GM19468 (cell line): Measurements from ENCODE around the gene PRR33.
"Not testable (repeated sequence)": the region's sequence is repeated elsewhere in the genome, so short reads cannot be mapped to it uniquely, and the experiment has no call there.

Experiments used
- ATAC-seq: cut with Tn5 transposase; IDR thresholded peaks from one replicate; pipeline ENCODE4 v1.9.1; 2021; ENCODE audit warnings: mild to moderate bottlenecking, moderate library complexity, moderate number of reproducible peaks; ENCODE audit not compliant: unreplicated experiment; ENCODE audit errors: extremely low read depth

Gene PRR33

DNA sequence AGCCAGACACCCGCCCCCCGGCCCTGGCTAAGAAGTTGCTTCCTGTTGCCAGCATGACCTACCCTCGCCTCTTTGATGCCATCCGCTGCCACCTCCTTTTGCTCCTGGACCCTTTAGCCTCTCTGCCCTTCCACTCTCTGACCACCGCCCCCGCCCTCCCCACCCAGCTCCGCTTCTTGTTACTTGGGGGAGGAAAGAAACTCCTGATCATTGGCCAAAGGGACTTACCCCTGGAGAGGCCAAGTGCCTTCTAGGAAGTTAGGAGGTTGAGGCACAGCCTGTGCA is at the start of gene PRR33:
TSS of gene PRR33 (minus strand) at position 65 of the 285 bp plus-strand sequence. CDS start 1,311 bp downstream, outside the sequence.
- no peak for ATAC-seq

DNA sequence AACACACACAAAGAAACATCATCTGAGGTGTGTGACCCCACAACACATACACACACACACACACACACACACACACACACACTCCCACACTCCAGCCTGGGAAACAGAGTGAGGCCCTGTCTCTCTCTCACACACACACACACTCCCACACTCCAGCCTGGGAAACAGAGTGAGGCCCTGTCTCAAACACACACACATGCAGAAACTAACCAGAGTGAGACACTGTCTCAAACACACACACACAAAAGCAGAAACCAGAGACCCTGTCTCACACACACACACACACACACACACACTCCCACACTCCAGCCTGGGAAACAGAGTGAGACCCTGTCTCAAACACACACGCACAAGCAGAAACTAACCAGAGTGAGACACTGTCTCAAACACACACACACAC is 48.1 kb upstream of the PRR33 start:
- not testable (repeated sequence) for ATAC-seq

DNA sequence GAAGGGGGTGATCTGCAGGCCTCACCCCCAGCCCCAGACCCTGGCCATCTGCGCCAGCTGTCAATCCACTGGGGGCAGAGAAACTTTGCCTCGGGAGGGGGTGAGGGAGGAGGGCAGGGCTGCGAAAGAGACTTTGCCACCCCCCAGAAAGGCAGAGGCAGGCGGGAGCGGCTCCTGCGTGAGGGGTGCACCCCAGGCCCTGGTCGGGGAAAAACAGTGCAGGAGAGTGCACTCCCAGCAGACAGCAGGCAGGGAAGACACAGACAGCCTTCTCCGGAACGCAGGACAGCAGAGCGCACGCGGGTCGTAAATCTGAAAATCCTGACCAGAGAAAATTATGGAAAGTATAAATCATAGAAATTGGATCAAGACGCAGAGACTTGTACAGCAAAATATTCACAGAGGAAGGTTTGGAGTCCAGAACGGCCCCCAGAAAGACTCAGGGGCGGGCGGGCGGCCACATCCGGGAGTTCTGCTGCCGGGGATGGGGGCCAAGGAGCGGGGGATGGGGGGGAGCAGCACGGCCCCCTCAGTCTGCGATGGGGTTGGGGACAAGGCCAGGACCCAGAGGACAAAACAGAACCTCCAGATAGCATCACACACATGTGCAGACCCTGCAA is 47.4 kb upstream of the PRR33 start:
- no peak for ATAC-seq

- ATAC-seq, result no peak
These were observed 46.8 kb upstream of the PRR33 start for GRCh38 chr11:1938343-1939005.

- no peak for ATAC-seq
These were observed 46.1 kb upstream of the PRR33 start for GRCh38 chr11:1937616-1938342.

DNA sequence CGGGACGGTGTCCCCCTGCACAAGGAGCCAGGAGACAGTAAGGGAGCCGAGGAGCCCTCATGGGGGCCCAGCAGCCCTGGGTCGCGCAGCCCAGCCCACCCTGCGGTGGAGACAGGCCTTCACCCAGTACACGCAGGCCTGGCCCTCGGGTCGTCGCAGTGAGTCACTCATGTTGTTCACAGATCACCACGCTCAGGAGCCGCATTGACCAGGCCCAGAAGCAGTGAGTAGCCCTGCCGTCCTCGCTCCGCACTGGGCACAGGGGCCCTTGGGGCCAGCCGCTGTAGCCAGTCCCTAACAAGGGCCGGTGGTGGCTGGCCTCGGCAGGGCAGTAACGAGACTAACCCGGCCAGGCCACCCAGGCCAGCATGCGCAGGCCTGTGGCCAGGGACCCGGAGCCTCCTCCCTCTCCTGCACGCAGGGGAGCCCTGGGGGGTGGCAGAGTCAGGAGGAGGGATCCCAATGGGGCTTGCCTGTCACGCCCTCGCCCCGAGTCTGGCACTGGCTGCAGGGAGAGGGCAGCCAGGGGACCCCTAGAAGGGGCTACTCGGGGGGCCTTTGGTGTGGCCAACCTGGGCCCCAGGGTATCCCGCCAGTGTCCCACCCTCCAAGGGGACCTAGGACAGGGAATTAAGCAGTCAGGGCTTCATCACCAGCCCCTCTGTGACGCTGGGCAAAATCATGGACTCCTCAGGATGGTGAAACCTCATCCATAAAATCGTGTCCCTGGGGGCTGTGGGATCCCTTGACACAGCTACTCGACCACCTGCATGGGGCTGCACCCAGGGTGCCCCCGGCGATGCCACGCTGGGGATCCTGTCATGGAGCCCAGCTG is 45.3 kb upstream of the PRR33 start:
- ATAC-seq, result no peak

DNA sequence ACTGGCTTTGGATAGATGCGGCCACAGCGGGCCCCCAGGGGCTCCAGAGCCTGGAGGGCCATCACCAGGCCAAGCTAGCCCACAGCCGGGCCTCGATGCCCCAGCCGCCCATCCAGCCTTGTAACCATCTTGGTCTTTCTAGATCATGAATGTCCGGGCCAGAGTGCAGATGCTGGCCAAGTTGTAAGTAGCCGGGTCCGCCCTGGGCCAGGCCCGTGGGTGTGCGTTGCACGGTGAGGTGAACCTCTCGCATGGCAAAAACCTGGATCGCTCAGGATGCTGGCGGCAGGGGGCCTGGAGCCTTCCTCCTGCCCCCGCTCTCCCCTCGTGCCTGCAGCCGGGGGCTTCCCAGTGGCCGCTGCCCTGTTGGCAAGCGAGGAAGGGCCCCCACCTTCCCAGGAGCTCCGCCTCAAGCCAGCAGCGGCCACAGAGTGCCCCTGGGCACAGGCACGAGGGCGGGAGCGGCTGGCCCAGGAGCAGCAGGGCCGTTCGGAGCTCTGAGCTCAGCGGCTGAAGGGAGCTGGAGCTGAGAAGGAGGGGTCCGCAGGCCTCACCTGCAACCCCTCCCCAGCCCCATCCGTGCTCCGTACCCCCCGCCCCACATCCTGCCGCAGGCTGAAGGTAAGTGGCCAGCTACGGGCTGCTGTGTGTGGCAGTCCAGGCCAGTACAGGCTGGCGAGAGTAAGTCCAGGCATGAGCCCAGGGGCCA is 44.5 kb upstream of the PRR33 start:
- no peak for ATAC-seq

DNA sequence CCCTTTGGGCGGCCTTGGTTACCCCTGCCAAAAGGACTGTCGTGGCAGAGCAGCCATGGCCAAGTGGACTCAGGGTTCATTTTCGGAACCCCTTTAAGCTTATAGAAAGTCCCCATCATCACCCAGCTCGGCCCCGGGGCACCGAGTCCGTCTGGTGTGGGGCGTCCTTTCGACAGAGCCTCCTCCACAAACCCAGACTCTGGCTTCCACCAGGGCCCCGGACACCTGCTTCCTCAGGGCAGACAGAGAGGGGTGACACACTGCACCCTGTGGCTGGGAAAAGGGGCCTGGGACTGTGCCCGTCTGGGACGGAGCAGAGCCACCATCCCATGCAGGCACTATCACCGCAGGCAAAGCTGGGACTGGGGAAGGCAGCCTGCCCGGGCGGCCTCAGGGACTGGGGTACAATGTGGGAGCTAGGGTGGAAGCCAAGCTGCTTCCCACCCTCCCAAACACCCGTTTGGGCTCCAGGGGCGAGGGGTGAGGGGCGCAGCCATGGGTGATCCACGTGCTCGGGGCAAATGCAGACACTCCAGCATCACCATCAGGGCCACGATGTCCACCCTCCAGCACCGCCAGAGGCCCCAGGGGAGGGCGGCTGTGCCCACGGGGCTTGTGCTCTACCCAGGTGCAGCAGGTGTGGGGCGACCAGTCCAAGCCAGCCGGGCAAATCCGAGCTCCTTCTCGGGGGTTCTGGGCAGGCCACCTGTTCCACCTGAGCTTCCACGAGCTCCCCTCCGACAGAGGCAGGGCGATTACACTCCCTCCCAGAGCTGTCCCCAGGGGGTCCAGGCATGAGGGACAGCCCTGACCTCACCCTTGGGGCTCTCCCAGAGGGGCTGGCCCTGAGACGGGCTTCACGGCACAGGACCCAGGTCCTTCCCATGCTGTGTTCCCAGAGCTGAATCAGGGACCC is 43.7 kb upstream of the PRR33 start:
- ATAC-seq, result no peak

DNA sequence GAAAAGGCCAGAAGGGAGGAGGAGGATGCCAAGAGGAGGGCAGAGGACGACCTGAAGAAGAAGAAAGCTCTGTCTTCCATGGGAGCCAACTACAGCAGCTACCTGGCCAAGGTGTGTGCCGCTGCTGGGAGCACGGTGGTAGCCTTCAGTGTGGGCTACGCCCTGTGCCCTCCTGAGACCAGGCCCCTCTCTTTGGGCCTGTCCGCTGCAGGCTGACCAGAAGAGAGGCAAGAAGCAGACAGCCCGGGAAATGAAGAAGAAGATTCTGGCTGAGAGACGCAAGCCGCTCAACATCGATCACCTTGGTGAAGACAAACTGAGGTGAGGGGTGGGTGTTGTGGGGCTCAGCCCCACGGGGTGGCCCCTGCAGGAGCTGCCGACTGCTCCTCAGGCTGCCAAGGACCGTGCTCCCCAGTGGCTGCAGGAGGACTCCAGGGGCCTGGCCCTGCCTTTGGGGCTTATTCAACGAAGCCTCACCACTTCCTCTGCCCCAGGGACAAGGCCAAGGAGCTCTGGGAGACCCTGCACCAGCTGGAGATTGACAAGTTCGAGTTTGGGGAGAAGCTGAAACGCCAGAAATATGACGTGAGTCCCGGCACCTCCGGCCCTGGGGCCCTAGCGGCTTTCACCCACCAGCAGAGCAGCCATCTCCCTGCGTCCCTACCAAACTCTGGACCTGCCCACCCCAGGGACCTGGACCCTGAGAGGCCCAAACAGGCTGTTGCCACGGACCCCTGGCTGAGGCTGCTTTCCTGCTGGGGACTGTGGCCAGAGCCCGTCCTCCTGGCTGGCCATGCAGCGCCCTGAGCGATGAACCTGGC is 42.9 kb upstream of the PRR33 start:
- ATAC-seq, result no peak

DNA sequence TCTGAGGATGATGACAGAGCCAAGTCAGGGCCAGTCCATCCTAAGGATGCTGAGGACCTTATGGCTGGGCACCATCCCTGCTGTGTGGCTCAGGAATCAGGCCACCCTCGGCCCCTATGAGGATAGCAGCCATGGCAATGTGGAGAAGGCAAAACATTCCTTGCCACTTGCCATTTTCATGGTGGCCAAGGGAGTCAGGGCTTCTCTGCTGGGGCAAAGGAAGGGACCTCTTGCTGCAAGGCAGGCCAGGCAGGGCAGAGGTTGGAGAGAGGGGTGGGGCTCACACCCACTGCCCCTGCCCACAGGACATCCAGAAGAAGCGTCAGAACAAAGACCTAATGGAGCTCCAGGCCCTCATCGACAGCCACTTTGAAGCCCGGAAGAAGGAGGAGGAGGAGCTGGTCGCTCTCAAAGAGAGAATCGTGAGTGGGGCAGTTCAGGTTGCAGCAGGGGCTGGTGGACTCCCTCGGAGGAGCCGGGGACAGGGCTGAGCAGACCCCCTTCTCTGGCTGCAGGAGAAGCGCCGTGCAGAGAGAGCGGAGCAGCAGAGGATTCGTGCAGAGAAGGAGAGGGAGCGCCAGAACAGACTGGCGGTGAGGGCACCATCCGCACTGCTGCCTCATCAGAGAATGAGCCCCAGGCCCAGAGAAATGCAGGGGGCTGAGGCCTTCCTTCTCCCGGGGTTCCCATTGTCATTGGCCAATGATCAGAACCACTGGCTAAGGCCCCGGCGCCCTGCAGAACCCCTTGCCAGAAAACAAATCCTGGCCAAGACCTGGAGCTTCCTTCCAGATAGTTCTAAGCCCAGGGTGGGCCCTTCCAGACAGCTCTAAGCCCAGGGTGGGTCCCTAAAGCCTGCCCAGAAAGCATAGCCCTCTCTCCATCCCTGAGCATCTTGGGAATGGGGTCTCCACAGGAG is 42.0 kb upstream of the PRR33 start:
- ATAC-seq, result no peak

- ATAC-seq, result no peak
These were observed 41.0 kb upstream of the PRR33 start for GRCh38 chr11:1932681-1933080.

DNA sequence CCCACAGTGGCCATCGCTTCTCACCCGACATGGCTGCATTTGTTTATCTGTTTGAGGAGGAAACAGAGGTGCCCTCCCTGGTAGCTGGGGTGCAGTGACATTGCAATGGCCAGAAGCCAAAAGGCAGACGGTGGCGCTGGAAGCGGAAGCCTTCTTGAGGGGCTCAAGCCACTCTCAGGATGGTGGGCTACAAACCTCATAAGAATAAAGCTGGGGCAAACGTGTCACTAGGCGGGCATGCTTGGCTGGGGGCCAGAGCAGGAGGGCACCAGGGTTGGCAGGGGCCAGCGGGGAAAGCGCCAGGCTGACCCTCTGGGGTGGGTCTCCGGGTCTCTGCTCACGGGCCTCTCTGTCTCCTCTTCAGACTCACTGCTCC is 40.4 kb upstream of the PRR33 start:
- no peak for ATAC-seq

GRCh38 chr11:1931341-1932104 is 39.8 kb upstream of the PRR33 start:
- no peak for ATAC-seq

GRCh38 chr11:1930462-1930830 is 38.8 kb upstream of the PRR33 start:
- no peak for ATAC-seq

GRCh38 chr11:1929621-1930461 is 38.1 kb upstream of the PRR33 start:
- no peak for ATAC-seq
